ENCODE results near the gene PCP2.
A peak's percentile ranks its signal among the peaks of the same experiment; 100 is the strongest.

Gene PCP2

DNA sequence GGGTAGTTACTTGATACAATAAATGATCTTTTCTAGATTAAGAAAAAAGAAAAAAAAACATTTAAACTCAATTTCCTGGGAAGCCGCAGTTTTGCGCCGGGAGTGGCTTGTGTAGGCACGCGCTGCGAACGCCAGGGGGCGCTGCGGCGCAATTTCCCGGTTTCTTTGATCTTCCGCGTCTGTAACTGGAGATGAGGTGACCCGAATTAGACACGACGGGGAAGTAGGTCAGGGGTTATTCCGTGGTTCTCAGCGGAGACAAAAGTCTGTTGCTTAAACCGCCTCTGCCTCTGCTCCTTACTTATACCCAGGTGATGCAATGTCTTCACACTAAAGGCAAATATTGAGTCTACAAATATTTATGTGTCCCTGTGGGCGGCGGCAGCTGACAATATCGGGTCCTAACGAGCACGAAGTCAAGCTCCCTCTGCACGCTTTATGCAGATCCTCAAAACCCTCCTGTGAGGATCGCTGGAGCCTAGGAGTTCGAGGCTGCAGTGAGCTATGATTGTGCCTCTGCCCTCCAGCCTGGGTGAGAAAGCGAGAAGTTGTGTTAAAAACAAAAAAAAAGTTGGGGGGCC, 18.6 kb upstream of the PCP2 start:
- peak; percentile 94 for TF ChIP-seq CTCF (IDR thresholded peaks at IDR 0.05; ENCODE audit: low read depth, low read length, missing control alignments)
- DNase-seq (ENCODE audit: low read depth): peak; percentile 29
- peak overlapping the region; percentile 23 for H3K4me3 ChIP-seq (ENCODE audit: low read depth, low read length)
- in situ Hi-C loops (cut with HindIII; ENCODE audit: low sequenced_read_pairs): no loop called here

DNA sequence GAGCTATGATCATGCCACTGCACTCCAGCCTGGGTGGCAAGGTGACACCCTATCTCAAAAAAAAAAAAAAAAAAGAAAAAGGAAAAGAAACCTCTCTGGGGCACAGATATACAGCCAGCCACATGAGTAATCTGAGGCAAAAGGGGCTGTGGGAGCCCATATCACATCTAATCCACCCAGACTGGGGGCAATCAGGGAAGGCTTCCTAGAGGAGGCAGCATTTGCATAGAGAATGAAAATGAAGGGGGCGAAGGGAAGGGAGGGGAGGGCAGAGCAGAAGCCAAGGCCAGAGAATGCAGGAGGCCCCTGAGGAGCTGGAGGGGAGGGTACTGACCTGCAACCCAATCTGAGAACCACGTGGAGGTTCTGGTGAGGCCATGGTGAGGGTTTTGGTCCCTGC, 16.6 kb upstream of the PCP2 start:
- in situ Hi-C loops (cut with HindIII; ENCODE audit: low sequenced_read_pairs): no loop called here
- no peak for TF ChIP-seq CTCF (IDR thresholded peaks at IDR 0.05; ENCODE audit: low read depth, low read length, missing control alignments)
- DNase-seq (ENCODE audit: low read depth): no peak
- no peak overlapping the region for H3K4me3 ChIP-seq (ENCODE audit: low read depth, low read length)

DNA sequence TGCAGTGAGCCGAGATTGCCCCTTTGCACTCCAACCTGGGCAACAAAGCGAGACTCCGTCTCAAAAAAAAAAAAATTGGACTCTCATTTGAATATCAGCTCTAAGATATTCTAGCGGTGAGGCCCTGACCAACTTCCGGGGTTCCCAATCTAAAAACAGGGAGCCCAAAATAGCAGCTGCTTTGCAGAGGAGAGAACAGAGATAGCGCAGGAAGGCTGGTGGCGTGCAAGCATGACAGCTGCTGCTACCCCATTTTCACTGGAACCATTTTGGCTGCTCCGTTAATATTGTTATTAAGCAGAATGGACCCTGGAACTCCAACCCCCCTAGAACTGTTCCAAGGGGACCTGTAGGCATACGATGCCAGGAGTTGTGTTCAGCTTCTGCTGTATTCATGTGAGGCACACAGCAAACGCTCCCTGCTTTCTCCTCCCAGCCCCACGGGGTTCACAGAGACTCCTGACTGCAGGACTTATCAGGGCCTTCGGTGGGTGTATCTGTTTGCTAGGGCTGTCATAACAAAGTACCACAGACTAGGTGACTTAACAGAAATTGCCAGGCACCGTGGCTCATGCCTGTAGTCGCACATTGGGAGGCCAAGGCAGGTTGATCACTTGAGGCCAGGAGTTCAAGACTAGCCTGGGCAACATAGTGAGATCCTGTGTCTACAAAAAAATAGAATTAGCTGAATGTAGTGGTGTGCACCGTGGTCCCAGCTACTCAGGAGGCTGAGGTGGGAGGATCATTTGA, 14.9 kb upstream of the PCP2 start:
- no peak overlapping the region for H3K4me3 ChIP-seq (ENCODE audit: low read depth, low read length)
- in situ Hi-C loops (cut with HindIII; ENCODE audit: low sequenced_read_pairs): no loop called here
- no peak for DNase-seq (ENCODE audit: low read depth)
- no peak for TF ChIP-seq CTCF (IDR thresholded peaks at IDR 0.05; ENCODE audit: low read depth, low read length, missing control alignments)

DNA sequence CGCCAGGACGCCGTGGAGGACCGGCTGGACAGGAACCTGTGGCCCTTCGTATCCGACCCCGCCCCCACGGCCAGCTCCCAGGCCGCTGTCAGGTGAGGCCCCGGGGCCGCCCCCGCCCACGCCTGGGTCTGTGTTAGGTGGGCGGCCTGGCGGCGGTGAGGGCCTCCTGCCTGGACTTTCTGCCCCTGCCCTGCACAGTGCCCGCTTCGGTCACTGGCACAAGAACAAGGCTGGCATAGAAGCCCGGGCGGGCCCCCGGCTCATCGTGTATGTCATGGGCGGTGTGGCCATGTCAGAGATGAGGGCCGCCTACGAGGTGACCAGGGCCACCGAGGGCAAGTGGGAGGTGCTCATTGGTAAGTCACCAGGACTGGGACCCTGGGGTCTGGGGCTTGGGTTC, 13.6 kb upstream of the PCP2 start:
- no peak for DNase-seq (ENCODE audit: low read depth)
- TF ChIP-seq CTCF (IDR thresholded peaks at IDR 0.05; ENCODE audit: low read depth, low read length, missing control alignments): no peak
- H3K4me3 ChIP-seq (ENCODE audit: low read depth, low read length): no peak overlapping the region
- in situ Hi-C loops (cut with HindIII; ENCODE audit: low sequenced_read_pairs): no loop called here

- H3K4me3 ChIP-seq (ENCODE audit: low read depth, low read length): no peak overlapping the region
- in situ Hi-C loops (cut with HindIII; ENCODE audit: low sequenced_read_pairs): no loop called here
- DNase-seq (ENCODE audit: low read depth): no peak
- no peak for TF ChIP-seq CTCF (IDR thresholded peaks at IDR 0.05; ENCODE audit: low read depth, low read length, missing control alignments)
These were observed 12.8 kb upstream of the PCP2 start for GRCh38 chr19:7646426-7646700.

DNA sequence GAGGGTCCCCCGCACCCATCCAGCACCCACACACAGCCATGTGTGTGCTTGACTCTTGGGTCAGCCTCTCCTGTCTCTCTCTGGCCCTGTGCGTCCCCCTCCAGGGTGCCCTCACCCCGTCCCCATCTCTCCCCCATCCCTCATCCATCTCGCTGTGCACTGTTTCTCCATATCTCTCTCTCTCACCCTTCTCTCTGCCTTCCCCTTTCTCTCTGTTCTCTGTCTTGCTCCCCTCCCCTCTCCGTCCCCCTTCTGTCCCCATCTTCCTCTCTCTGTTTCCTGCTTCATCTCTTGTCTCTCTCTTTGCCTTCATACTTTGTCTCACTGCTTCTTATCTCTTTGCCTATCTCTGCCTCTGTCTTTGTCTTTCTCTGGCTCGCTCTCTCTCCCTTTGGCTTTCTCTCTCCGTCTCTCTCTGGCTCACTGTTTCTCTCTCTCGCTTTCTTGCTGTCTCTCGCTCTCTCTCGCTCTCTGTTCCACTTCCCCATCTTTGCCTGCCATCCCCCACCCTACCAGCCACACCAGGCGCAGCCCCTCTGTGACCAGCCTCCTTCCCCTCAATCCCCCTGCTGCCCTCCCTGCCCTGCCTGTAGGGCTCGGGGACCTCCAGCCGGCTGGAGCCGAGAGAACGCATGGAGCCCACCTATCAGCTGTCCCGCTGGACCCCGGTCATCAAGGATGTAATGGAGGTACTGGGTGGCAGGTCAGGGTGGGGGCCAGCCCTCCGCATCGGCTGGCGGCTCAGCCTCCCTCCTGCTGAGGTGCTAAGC, 12.3 kb upstream of the PCP2 start:
- no peak for TF ChIP-seq CTCF (IDR thresholded peaks at IDR 0.05; ENCODE audit: low read depth, low read length, missing control alignments)
- no peak for DNase-seq (ENCODE audit: low read depth)
- no peak overlapping the region for H3K4me3 ChIP-seq (ENCODE audit: low read depth, low read length)
- in situ Hi-C loops (cut with HindIII; ENCODE audit: low sequenced_read_pairs): no loop called here

Data from astrocyte of the cerebellum (primary cell).